ENCODE data around the gene TMEM156. TPM values are rescaled to one million over a fixed set of nuclear protein-coding genes. Genes with fewer than 3 reads are reported as not detected.

TMEM156 gene
- polyA plus RNA-seq, 1 of the 3 experiments (the other 2 are of a cell fraction) = 0.13 TPM

GRCh38 chr4:39042366-39042765 lies 10.2 kb upstream of the TMEM156 start (continued):
- no peak for TF ChIP-seq MAX (IDR thresholded peaks at IDR 0.05; ENCODE audit: low read depth)

DNA sequence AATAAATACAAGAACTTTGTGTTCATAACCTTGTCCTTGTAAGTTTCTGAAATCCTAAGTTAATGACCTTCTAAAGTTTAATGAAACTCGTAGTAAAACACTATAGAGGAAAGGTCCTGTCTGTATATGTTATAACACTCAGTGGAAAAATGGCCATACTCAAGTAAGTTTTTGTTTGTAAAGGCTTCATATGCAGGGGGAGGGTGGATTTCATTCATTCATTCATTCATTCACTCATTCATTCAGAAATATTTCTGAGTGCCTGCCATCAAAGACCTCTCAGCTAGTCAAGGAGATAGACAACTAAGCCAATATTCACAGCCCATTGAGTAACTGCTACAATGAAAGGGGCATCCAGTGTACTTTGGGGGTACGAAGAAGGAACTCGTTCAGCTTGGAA lies 6.9 kb upstream of the TMEM156 start:
- H3K9ac ChIP-seq = no peak overlapping the region
- CTCF ChIA-PET = no interaction called here
- H3K9me2 ChIP-seq = no peaks in the 10 kb centered on the region
- no peak for DNase-seq
- no peak overlapping the region for H3K4me2 ChIP-seq
- H3K36me3 ChIP-seq (replicated peaks in 1 of 2; ENCODE audit: control insufficient read depth in 1 of 2, insufficient read depth in 2 of 2, low read length in 1 of 2) = no peaks in the 10 kb centered on the region
- H3K27me3 ChIP-seq (ENCODE audit: insufficient read depth) = no peaks in the 10 kb centered on the region
- H3K79me2 ChIP-seq (ENCODE audit: insufficient read depth) = no peaks in the 10 kb centered on the region
- no peaks in the 10 kb centered on the region for H4K20me1 ChIP-seq (ENCODE audit: insufficient read depth)
- no peaks in the 10 kb centered on the region for H3K9me3 ChIP-seq
- POLR2A ChIA-PET = no interaction called here
- no peak overlapping the region for H3K4me3 ChIP-seq (ENCODE audit: low read depth in 2 of 2, low read length in 1 of 2)
- 93% methylated on average over 3 of the region's 3 CpGs for WGBS (ENCODE audit: low lambda C conversion rate)
- no peak overlapping the region for H2AFZ ChIP-seq (ENCODE audit: low read depth)
- H3K27ac ChIP-seq (ENCODE audit: low read depth in 2 of 2, low read length in 1 of 2) = no peak overlapping the region
- peaks cover 6 to 15% of the 10 kb centered on the region in 2 experiments; a peak in 2 of 4 replicates for H3K4me1 ChIP-seq (ENCODE audit: control insufficient read depth in 1 of 2, insufficient read depth in 2 of 2, low read depth in 1 of 2, low read length in 1 of 2)
- peaks cover 26% of the 10 kb centered on the region for H3F3A ChIP-seq (replicated peaks; ENCODE audit: insufficient read depth)
- TF ChIP-seq NFIC (IDR thresholded peaks at IDR 0.05; ENCODE audit: borderline replicate concordance) = no peak
- TF ChIP-seq, protein P1, sequence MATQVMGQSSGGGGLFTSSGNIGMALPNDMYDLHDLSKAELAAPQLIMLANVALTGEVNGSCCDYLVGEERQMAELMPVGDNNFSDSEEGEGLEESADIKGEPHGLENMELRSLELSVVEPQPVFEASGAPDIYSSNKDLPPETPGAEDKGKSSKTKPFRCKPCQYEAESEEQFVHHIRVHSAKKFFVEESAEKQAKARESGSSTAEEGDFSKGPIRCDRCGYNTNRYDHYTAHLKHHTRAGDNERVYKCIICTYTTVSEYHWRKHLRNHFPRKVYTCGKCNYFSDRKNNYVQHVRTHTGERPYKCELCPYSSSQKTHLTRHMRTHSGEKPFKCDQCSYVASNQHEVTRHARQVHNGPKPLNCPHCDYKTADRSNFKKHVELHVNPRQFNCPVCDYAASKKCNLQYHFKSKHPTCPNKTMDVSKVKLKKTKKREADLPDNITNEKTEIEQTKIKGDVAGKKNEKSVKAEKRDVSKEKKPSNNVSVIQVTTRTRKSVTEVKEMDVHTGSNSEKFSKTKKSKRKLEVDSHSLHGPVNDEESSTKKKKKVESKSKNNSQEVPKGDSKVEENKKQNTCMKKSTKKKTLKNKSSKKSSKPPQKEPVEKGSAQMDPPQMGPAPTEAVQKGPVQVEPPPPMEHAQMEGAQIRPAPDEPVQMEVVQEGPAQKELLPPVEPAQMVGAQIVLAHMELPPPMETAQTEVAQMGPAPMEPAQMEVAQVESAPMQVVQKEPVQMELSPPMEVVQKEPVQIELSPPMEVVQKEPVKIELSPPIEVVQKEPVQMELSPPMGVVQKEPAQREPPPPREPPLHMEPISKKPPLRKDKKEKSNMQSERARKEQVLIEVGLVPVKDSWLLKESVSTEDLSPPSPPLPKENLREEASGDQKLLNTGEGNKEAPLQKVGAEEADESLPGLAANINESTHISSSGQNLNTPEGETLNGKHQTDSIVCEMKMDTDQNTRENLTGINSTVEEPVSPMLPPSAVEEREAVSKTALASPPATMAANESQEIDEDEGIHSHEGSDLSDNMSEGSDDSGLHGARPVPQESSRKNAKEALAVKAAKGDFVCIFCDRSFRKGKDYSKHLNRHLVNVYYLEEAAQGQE (IDR thresholded peaks at IDR 0.05; ENCODE audit: low read depth, low read length) = no peak
- no peak for TF ChIP-seq RCOR1 (IDR thresholded peaks at IDR 0.05; ENCODE audit: low read length)
- TF ChIP-seq RFX5 (IDR thresholded peaks at IDR 0.05; ENCODE audit: low read length) = no peak
- TF ChIP-seq MXI1 (IDR thresholded peaks at IDR 0.05; ENCODE audit: low read depth, low read length) = no peak
- no peak for TF ChIP-seq JUND (IDR thresholded peaks at IDR 0.05)
- no peak for TF ChIP-seq IRF3 (IDR thresholded peaks at IDR 0.05; ENCODE audit: low read depth, low read length)
- no peak for TF ChIP-seq USF1 (IDR thresholded peaks at IDR 0.05; ENCODE audit: borderline replicate concordance, low read depth)
- TF ChIP-seq TCF12 (IDR thresholded peaks at IDR 0.05) = no peak
- no peak for TF ChIP-seq FOXM1 (IDR thresholded peaks at IDR 0.05; ENCODE audit: low read depth)
- TF ChIP-seq MEF2A (IDR thresholded peaks at IDR 0.05; ENCODE audit: borderline replicate concordance, low read depth) = no peak
- no peak for TF ChIP-seq CHD2 (IDR thresholded peaks at IDR 0.05; ENCODE audit: low read length, partially characterized antibody)
- no peak for TF ChIP-seq POLR2AphosphoS5 (IDR thresholded peaks at IDR 0.05; ENCODE audit: low read depth, low read length)
- no peak for TF ChIP-seq PBX3 (IDR thresholded peaks at IDR 0.05)
- no peak for TF ChIP-seq RAD21 (IDR thresholded peaks at IDR 0.05; ENCODE audit: low read length)
- no peak for TF ChIP-seq YY1 (IDR thresholded peaks at IDR 0.05; ENCODE audit: low read depth)
